Measurements from ENCODE around the gene RBL2. TPM values are rescaled to one million over a fixed set of nuclear protein-coding genes. Genes with fewer than 3 reads are reported as not detected.
"Not testable (repeated sequence)": the region's sequence is repeated elsewhere in the genome, so short reads cannot be mapped to it uniquely, and the experiment has no call there.

The RBL2 gene
- total and polyA plus RNA-seq, 5 donors: 26.2 to 47.4 (median 44.5) TPM

GRCh38 chr16:53504665-53505064, 70.4 kb downstream of the RBL2 start:
- Histone ChIP-seq H3K9me3 (ENCODE audit: control insufficient read depth, low read length) (no peaks in the 10 kb centered on the region), H3K4me1 (ENCODE audit: control insufficient read depth, insufficient read depth, low read length) (peaks cover 12% of the 10 kb centered on the region), H3K27ac (ENCODE audit: low read length) (peak overlapping the region; percentile 100), H3K27me3 (ENCODE audit: control insufficient read depth, insufficient read depth) (no peaks in the 10 kb centered on the region), H3K4me3 (ENCODE audit: low read length) (peak overlapping the region; percentile 39)
- ATAC-seq: no peak
- intact Hi-C loops (cut with DNase I): no loop called here
- 59% methylated on average over 7 of the region's 7 CpGs for WGBS
- peak in 1 of 3 donors; percentile 50 for DNase-seq

DNA sequence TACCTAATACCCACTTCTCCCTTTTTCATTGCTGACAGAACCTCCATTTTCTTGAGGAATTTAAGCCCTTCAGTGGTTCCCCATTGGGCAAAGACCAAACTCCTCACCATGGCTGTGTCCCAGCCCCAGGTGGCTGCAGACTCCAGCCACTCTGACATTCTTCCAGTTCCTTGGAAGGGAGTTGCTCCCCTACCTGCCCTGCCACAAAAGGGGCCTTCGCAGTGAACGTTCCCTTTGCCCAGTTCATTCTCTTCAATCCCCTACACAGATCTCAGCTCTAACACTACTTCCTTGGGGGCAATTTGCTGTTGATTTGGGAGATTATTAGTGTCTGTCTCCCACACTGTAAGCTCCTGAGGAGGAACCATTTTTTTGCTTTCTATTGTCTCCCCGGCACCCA, 72.0 kb downstream of the RBL2 start:
- no peaks in the 10 kb centered on the region for H3K27me3 ChIP-seq (ENCODE audit: control insufficient read depth, insufficient read depth)
- DNase-seq: no peak
- intact Hi-C loops (cut with DNase I): no loop called here
- WGBS: 93% methylated on average over 3 of the region's 3 CpGs
- no peak overlapping the region for H3K4me3 ChIP-seq (ENCODE audit: low read length)
- ATAC-seq: no peak
- peaks cover 10% of the 10 kb centered on the region for H3K4me1 ChIP-seq (ENCODE audit: control insufficient read depth, insufficient read depth, low read length)
- H3K27ac ChIP-seq (ENCODE audit: low read length): no peak overlapping the region
- H3K9me3 ChIP-seq (ENCODE audit: control insufficient read depth, low read length): no peaks in the 10 kb centered on the region

DNA sequence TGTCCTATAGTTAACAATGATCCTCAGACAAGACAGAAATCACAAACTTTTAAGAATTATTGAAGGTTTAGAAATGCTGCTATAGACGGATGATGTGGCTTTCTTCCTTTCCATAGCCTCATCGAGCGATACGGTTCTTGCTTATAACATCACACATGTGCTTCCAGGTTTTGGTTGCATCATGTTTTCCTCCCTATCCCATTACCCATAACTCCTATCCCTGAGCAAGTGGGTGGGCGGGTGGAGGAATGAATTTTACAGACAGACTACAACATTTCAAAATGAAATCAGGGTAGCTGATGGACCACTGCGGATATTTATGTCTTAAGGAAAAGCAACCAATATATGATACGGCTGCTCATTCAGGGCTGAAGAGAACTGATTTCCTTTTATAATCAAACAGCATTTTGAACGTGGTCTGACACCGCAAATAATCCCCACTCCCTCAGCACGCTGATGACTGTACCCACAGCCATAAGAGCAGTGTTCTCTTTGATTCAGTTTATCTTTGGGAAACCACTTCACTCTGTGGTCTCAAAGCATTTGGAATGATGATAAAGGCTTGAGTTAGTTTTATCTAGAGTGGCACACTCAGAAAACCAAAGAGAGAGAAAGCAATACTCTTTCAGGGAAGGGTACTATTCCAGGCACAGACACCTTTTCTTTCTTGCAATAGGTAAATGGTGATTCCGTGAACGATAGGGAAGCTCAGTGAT, 73.4 kb downstream of the RBL2 start:
- 80% methylated on average over 12 of the region's 12 CpGs for WGBS
- intact Hi-C loops (cut with DNase I): no loop called here
- Histone ChIP-seq H3K4me1 (ENCODE audit: control insufficient read depth, insufficient read depth, low read length) (peaks cover 8% of the 10 kb centered on the region), H3K27me3 (ENCODE audit: control insufficient read depth, insufficient read depth) (no peaks in the 10 kb centered on the region), H3K27ac (ENCODE audit: low read length) (no peak overlapping the region), H3K9me3 (ENCODE audit: control insufficient read depth, low read length) (no peaks in the 10 kb centered on the region), H3K4me3 (ENCODE audit: low read length) (no peak overlapping the region)
- DNase-seq (no peak), ATAC-seq (no peak)

DNA sequence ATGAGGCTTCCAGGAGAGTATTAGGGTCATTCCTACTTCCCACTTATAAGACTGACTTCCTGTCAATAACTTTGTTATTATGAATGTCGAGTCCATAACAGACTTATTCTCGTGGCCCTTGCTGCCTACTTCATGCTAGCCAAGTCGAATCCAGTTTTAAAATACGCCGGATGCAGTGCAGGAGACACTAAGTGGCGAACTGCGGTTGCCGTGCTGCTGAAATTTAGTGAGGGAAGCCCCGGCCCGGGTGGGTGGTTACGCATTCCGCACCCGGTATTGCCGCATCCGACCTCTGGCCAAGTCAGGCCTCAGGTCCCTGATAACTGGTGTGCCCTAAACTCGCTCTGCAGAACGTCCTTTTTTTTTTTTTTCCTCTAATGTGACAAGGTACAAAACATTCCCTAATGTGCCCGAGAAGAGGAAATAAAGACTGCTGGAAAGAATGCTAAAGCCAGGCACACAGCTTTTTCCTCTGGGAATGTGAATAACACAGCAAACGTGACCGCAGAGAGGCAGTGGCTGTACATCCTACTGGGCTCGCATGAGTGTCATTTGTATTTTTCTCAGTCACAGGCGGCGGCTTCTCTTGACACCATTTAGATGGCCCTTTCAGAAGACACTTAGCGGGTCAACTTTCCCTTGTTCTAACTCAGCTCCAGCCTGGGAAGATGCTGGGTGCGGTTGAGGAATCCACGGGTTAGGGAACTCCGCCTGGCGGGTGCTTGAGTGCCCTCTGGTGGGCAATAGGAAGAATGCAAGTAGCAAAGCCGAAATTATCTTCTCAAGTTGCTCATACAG, 75.8 kb downstream of the RBL2 start:
- Histone ChIP-seq H3K4me1 (ENCODE audit: control insufficient read depth, insufficient read depth, low read length) (peaks cover under 1% of the 10 kb centered on the region), H3K9me3 (ENCODE audit: control insufficient read depth, low read length) (no peaks in the 10 kb centered on the region), H3K4me3 (ENCODE audit: low read length) (no peak overlapping the region), H3K27me3 (ENCODE audit: control insufficient read depth, insufficient read depth) (no peaks in the 10 kb centered on the region), H3K27ac (ENCODE audit: low read length) (peak overlapping the region; percentile 97)
- DNase-seq (peak; percentile 69 to 84 (median 82)), ATAC-seq (peak; percentile 82 to 83)
- intact Hi-C loops (cut with DNase I): no loop called here
- 31% methylated on average over 29 of the region's 29 CpGs for WGBS

GRCh38 chr16:53510704-53511070, 76.4 kb downstream of the RBL2 start:
- no peak overlapping the region for H3K4me3 ChIP-seq (ENCODE audit: low read length)
- DNase-seq: no peak
- H3K9me3 ChIP-seq (ENCODE audit: control insufficient read depth, low read length): no peaks in the 10 kb centered on the region
- peak overlapping the region; percentile 45 for H3K27ac ChIP-seq (ENCODE audit: low read length)
- ATAC-seq: no peak
- WGBS: 40% methylated on average over 2 of the region's 2 CpGs
- H3K4me1 ChIP-seq (ENCODE audit: control insufficient read depth, insufficient read depth, low read length): no peaks in the 10 kb centered on the region
- H3K27me3 ChIP-seq (ENCODE audit: control insufficient read depth, insufficient read depth): no peaks in the 10 kb centered on the region
- intact Hi-C loops (cut with DNase I): no loop called here

- Histone ChIP-seq H3K4me1 (ENCODE audit: control insufficient read depth, insufficient read depth, low read length) (no peaks in the 10 kb centered on the region), H3K27me3 (ENCODE audit: control insufficient read depth, insufficient read depth) (no peaks in the 10 kb centered on the region), H3K4me3 (ENCODE audit: low read length) (no peak overlapping the region), H3K27ac (ENCODE audit: low read length) (peak overlapping the region; percentile 23), H3K9me3 (ENCODE audit: control insufficient read depth, low read length) (no peaks in the 10 kb centered on the region)
- DNase-seq (no peak), ATAC-seq (no peak)
- intact Hi-C loops (cut with DNase I): no loop called here
- WGBS: 87% methylated on average over 6 of the region's 6 CpGs
These were observed 76.8 kb downstream of the RBL2 start for GRCh38 chr16:53511084-53511402.

- DNase-seq (peak in 1 of 3 donors; percentile 13), ATAC-seq (peak in 1 of 2 donors; percentile 18)
- WGBS: 68% methylated on average over 12 of the region's 12 CpGs
- no peaks in the 10 kb centered on the region for H3K4me1 ChIP-seq (ENCODE audit: control insufficient read depth, insufficient read depth, low read length)
- H3K4me3 ChIP-seq (ENCODE audit: low read length): no peak overlapping the region
- no peaks in the 10 kb centered on the region for H3K27me3 ChIP-seq (ENCODE audit: control insufficient read depth, insufficient read depth)
- no peaks in the 10 kb centered on the region for H3K9me3 ChIP-seq (ENCODE audit: control insufficient read depth, low read length)
- intact Hi-C loops (cut with DNase I): no loop called here
- no peak overlapping the region for H3K27ac ChIP-seq (ENCODE audit: low read length)
These were observed 77.4 kb downstream of the RBL2 start for GRCh38 chr16:53511403-53512280.

DNA sequence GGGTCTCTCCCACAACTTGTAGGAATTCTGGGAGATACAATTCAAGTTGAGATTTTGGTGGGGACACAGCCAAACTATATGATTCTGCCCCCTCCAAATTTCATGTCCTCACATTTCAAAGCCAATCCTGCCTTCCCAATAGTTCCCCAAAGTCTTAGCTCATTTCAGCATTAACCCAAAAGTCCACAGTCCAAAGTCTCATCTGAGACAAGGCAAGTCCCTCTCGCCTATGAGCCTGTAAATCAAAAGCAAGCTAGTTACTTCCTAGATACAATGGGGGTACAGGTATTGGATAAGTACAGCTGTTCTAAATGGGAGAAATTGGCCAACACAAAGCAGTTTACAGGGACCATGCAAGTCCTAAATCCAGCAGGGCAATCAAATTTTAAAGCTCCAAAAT, 78.5 kb downstream of the RBL2 start:
- 100% methylated on average over 1 of the region's 1 CpG for WGBS
- ATAC-seq; intact Hi-C loops (cut with DNase I); H3K27me3 ChIP-seq (ENCODE audit: control insufficient read depth, insufficient read depth); H3K9me3 ChIP-seq (ENCODE audit: control insufficient read depth, low read length); DNase-seq; H3K27ac ChIP-seq (ENCODE audit: low read length); H3K4me1 ChIP-seq (ENCODE audit: control insufficient read depth, insufficient read depth, low read length); H3K4me3 ChIP-seq (ENCODE audit: low read length): not testable (repeated sequence)

DNA sequence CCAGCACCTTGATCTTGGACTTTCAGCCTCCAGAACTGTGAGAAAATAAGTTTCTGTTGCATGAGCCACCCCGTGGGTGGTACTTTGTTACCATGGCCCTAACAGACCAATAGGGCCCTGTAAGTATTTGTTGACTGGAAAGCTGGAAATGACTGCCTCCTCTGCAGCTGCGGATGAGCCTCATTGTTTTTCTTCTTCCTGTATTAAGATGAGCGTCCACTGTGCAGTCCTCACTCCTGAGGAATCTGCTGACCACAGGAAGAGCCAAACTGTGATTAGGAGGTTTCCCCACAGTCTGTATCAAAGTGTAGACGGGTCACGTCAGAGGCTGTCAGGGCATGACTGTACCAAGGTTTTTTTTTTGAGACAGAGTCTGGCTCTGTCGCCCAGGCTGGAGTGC, 81.0 kb downstream of the RBL2 start:
- intact Hi-C loops (cut with DNase I): no loop called here
- 62% methylated on average over 6 of the region's 6 CpGs for WGBS

GRCh38 chr16:53515811-53516210, 81.5 kb downstream of the RBL2 start:
- Histone ChIP-seq H3K4me3 (ENCODE audit: low read length) (no peak overlapping the region), H3K4me1 (ENCODE audit: control insufficient read depth, insufficient read depth, low read length) (peaks cover 3% of the 10 kb centered on the region), H3K27ac (ENCODE audit: low read length) (peak overlapping the region; percentile 16), H3K9me3 (ENCODE audit: control insufficient read depth, low read length) (no peaks in the 10 kb centered on the region), H3K27me3 (ENCODE audit: control insufficient read depth, insufficient read depth) (no peaks in the 10 kb centered on the region)
- intact Hi-C loops (cut with DNase I): no loop called here
- ATAC-seq: no peak
- DNase-seq: no peak
- WGBS: 84% methylated on average over 2 of the region's 2 CpGs

More for the DNA sequence above, 81.0 kb downstream of the RBL2 start:
- Histone ChIP-seq H3K9me3 (ENCODE audit: control insufficient read depth, low read length) (no peaks in the 10 kb centered on the region), H3K27me3 (ENCODE audit: control insufficient read depth, insufficient read depth) (no peaks in the 10 kb centered on the region), H3K27ac (ENCODE audit: low read length) (peak overlapping the region; percentile 74), H3K4me3 (ENCODE audit: low read length) (no peak overlapping the region), H3K4me1 (ENCODE audit: control insufficient read depth, insufficient read depth, low read length) (peaks cover 3% of the 10 kb centered on the region)
- DNase-seq: peak in 1 of 3 donors; percentile 43
- peak; percentile 53 to 79 for ATAC-seq

GRCh38 chr16:53517851-53518250, 83.6 kb downstream of the RBL2 start:
- peak overlapping the region; percentile 81 for H3K27ac ChIP-seq (ENCODE audit: low read length)
- no peaks in the 10 kb centered on the region for H3K9me3 ChIP-seq (ENCODE audit: control insufficient read depth, low read length)
- H3K27me3 ChIP-seq (ENCODE audit: control insufficient read depth, insufficient read depth): no peaks in the 10 kb centered on the region
- 96% methylated on average over 4 of the region's 4 CpGs for WGBS
- no peak for ATAC-seq
- intact Hi-C loops (cut with DNase I): no loop called here
- no peak overlapping the region for H3K4me3 ChIP-seq (ENCODE audit: low read length)
- H3K4me1 ChIP-seq (ENCODE audit: control insufficient read depth, insufficient read depth, low read length): peaks cover 3% of the 10 kb centered on the region
- peak in 1 of 3 donors; percentile 2 for DNase-seq
